Measurements from ENCODE around the gene RDM1.
A peak's percentile ranks its signal among the peaks of the same experiment; 100 is the strongest.
"Not testable (repeated sequence)": the region's sequence is repeated elsewhere in the genome, so short reads cannot be mapped to it uniquely, and the experiment has no call there.

RDM1 gene

GRCh38 chr17:35930211-35931065, at the start of gene RDM1:
Gene RDM1, minus strand, starts transcription at chr17:35930773. Its CDS starts 46 bp downstream, at chr17:35930727.
- DNase-seq = no peak

DNA sequence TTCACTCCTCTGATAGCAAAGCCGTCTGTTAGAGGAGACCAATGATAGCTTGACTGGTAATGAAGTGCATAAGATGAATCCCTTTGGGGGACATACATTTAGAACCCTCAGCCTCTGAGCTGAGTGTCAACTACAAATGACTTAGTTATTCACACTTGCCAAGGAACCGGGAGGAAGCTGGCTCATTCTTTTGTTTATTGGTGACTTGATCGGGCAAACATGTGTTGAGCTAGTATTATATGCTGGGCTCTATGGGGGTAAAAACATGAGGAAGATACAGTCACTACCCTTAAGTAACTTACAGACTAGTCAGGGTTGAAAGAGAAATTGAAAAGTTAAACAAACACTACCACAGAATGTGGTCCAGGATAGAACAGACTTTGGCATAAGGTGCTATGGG, 47.8 kb upstream of the RDM1 start:
- no peak for DNase-seq

DNA sequence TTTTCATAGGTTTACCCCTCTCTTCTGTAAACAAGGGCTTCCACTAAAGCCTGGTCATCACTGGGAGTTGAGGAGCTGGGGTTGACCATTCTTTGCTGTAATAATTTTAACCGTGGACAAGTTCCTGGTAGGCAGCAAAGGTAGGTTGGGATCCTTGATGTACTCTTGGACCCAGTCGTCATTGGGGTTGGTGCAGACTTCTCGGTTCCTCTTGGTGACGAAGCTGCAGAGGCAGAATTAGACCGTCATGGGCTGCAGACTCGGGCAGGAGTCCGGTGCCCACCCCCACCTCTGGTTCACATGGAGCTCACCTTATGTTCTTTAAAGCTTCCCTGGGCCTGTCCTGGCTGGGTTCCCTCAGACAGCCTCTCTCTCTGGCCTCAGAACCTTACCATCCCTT, 46.9 kb upstream of the RDM1 start:
- DNase-seq = no peak

DNA sequence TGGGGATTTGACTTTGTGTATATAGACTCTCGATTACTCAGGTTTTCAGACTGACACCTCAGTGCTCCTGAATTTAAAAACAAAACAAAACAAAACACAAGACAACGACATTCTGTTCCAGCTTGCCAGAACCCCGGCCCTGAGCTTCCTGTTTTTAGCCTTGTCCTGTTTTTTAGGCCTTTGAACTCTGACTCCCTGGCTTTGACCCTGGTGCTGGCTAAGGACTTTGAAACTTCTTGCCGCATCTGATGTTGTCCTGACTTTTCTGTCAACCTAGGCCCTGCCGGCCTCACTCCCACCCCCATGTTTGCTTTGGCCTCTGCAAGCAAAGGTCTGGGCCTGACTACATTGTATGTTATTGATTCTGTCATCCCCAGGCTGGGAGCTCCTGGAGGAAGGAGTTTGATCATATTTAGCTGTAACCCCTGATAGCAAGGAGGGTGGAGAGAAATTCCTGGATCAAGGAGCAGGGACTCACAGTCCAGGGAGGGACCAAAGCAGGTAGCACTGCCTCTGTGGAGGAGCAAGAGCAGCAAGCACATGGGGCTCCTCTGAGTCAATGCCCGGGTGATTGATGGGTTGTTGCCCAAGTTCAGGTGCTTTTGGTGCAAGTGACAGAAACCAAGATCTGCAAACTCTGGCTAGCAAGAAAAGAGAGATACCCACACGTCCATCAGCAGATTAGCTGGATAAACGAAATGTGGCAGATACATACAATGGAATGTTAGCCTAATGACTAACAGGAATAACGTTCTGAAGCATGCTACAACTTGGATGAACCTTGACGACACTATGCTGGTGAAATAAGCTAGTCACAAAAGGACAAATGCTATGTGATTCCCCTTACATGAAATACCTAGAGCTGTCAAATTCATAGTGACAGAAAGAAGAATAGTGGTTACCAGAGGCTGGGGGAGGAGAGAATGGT, 43.0 kb upstream of the RDM1 start:
- no peak for DNase-seq

- no peak for DNase-seq
Measured at GRCh38 chr17:35972945-35973332, 42.4 kb upstream of the RDM1 start.

GRCh38 chr17:35972535-35972934, 42.0 kb upstream of the RDM1 start:
- no peak for DNase-seq

- DNase-seq = no peak
Measured at GRCh38 chr17:35972066-35972465, 41.5 kb upstream of the RDM1 start.

DNA sequence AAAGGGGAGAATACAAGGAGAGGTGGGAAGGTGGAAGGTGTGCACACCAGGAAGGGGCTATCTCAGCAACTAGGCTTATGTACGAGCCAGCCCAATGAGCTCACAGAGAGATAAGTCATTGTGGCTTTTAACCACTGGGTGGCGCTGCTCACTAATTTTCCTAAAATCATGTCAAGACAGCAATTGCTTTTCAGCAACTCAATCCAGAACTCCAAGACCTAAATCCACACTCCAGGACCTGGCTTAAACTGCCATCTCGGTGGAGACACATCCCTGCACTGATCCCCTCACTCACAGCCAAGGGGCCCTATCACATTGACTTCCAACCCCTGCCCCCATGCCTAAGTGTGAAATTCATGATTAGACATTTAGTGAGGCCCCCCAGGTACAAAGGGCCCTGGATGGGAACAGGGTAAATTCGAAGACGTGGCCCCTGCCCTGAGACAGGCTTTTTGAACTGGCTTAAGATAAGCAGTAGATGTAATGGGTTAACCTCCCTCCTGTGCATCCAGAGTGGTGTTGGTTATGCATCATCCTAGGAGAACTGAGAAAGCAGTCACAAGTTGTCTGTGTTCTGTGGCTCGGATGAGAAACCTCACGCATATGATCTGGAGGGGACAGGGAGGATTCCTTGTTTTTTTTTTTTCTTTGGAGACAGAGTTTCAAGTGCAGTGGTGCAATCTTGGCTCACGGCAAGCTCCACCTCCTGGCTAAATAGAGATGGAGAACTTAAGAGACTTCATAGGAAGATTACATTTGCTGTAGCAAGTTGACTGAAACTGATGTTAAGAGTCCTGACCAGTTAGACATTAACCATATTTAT, 39.2 kb upstream of the RDM1 start:
- peak in 1 of 2 experiments; percentile 77 for DNase-seq

DNA sequence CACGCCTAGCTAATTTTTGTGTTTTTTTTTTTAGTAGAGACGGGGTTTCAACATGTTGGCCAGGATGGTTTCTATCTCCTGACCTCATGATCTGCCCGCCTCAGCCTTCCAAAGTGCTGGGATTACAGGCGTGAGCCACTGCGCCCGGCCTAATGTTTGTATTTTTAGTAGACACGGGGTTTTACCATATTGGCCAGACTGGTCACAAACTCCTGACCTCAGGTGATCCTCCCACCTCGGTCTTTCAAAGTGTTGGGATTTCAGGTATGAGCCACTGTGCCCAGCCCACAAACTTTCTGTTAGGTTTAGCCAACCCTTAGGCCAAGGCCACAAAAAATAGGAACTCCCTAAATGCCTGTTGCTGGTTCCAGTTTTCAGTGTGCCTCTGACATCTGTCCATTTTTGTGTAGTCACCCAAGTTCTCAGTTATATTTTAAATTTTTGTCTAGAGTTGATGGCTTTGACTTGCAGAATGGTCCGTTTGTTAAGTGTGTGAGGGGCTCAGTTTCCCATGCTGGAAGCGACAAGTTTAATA, 38.0 kb upstream of the RDM1 start:
- DNase-seq = no peak

DNA sequence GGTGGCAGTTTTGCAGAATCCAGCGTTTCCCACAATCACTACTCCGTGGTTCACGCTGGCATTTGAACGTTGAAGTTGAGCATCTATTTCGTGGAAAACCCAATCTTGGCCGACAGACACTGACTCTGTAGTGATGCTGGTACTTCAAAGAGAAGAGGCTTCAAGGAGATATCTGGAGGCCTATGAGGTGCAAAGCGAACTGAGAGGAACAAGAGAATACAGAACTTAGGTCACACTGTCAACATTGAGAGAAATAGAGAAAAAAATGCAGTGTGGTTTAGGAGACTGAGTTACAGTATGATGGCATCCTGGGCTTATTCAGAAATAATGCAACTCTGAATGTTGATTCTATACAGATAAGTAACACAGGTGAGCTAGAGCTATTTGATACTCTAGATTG, 34.7 kb upstream of the RDM1 start:
- no peak for DNase-seq

DNA sequence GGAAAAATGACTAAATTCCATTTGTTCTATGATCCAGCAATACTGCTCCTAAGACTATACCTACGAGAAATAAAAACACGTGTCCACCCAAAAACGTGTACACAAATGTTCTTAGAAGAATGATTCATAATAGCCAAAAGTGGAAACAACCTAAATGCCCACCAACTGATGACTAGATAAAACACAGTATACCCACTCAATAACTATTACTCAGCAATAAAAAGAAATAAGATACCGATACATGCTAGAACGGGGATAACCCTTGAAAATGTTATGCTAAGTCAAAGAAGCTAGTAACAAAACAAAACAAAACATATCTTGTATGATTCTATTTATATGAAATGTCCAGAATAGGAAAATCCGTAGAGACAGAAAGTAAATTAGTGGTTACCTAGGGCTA, 33.1 kb upstream of the RDM1 start:
- DNase-seq = no peak

GRCh38 chr17:35953720-35954119, 23.1 kb upstream of the RDM1 start:
- DNase-seq = no peak

GRCh38 chr17:35949401-35949800, 18.8 kb upstream of the RDM1 start:
- no peak for DNase-seq

- no peak for DNase-seq
Measured at GRCh38 chr17:35948092-35948491, 17.5 kb upstream of the RDM1 start.

DNA sequence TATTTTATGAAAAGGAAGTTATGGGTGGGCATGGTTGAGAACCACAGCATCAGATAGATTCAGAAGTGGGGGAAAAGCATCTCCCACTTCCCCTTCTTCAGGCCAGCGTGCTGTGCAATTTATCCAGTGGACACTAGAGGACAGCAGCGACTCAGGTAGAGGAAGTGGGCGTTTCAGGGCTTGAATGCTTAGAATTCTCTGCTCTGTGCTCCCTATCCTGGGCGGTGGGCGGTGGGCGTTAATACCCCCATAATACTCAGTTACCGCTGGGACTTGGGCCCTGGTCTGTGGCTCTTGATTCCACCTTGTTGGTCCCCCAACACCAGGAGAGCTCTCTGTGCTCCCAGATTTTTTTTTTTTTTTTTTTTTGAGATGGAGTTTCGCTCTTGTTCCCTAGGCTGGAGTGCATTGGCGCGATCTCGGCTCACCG, 16.6 kb upstream of the RDM1 start:
- DNase-seq = no peak

GRCh38 chr17:35944151-35944550, 13.6 kb upstream of the RDM1 start:
- DNase-seq = no peak

DNA sequence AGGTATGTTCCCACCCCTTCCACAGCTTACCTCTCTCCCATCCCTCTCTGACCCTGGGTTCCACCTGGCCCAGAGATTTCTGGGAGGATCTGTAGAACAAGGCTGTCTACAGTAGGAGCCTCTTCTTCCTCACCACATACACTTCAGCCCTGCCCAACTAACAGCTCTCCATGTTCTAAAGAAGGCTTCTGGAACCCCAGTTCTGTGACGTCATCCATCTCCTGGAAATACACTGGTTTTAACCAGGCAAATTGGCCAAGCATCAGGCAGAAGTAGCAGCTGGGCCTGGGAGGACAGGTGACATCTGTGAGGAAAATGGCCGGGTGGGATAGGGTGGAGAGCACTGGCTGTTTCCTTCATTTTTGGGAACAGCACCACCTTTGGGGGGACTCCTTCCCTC, 13.0 kb upstream of the RDM1 start, which contains the start of gene LYZL6:
LYZL6 (minus strand) TSS at position 177 of the 400 bp plus-strand sequence. CDS start 4,357 bp downstream, outside the sequence.
- no peak for DNase-seq

DNA sequence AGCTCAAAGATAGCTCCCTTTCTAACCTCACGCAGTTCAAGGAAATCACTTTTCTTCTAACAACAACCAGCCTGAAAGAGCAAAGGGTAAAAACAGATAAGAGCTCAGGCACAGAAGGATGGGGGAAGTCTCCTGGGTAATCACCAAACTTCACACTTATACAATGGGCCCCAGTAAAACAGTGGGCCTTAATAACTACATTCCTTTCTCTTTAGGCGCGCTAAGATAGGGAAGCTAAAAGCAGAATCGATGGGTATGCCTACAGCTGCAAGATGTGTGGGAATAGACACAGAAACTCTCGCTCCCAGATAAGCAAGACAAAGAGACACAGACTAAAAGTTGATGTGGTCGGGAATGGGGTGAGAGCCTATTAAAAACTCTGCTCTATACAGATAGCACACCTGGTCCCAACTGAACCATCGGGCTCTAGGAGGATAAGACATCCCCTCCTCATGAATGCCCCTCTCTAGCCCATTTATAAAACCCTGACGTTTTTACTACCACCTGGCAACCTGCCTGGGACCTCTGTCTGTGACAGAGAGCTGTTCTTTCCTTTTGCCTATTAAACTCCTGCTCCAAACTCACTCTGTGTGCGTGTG, 12.1 kb upstream of the RDM1 start:
- DNase-seq = no peak

DNA sequence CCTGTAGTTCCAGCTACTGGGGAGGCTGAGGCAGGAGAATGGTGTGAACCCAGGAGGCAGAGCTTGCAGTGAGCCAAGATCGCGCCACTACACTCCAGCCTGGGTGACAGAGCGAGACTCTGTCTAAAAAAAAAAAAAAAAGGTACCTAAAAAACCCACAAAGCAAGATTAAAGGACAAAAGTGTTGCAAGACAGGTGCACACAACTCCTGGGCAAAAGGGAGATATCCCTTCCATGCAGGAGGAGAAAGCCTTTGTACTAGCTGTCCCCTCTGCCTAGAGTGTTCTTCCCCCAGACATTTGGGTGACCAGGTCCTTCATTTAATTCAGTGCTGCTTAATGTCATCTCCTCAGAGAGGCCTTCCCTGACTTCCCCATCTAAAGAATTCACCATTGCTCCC, 7.9 kb upstream of the RDM1 start:
- DNase-seq = not testable (repeated sequence)

DNA sequence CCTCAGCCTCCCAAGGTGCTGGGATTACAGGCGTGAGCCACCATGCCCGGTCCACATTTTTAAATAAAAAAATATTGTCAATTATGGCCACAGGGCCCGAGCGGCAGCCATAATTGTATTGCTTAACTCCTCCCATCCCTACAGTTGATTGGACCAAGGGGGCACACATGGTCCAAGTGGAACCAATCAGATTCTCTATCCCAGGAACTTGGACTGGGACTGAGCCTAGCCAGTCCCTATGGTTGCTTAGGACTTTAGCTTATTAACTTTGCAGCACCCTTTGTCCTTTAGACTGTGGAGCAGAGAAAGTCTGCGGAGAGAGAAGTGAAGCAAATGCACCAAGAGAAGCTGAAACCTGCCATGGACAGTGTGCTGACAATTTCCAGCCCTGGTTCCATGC, 5.5 kb upstream of the RDM1 start:
- no peak for DNase-seq

DNA sequence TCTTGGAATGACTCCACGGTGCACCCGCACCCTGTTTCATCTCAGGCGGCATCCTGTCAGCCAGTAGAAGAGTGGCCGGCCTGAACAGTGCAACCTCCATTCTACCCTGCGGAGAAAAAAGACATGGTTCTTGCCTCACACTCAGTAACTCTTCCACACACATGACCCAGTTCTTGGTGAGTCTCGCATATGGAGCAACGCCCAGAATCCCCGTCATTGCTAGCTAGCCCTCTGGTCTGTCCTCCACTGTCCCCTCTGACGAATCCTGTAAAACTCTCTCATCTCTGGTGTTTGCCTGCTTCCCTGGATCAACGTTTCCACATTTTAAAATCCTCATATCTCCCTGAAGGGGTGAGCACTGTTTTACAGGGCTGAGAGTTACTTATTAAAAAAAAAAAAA, 4.2 kb upstream of the RDM1 start:
- DNase-seq = no peak

DNA sequence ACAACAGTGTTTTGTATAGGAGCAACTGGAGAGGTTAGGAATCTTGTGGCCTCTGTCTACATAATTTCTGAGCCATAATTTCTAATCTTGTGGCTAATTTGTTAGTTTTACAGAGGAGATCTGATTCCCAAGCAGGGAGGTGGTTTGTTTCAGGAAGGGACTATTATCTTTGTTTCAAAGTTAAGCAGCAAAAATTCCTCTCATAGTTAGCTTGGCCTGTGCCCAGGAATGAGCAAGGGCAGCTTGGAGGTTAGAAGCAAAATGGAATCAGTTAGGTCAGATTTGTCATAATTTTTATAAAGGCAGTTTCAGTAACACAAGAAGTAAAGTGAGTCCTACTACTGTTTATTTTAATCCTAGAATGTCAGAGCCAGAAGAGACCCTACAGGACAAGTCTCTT, 2.0 kb upstream of the RDM1 start:
- no peak for DNase-seq
